Uterus (tissue), 2 donors: Measurements from ENCODE around the gene TMEM128.

ENCODE experiments used
- POLR2A ChIP-seq, 2 donors: fragments of 450-650 bp; IDR thresholded peaks; one replicate each; pipeline ENCODE4 v1.6.1; 2016; ENCODE audit warnings: antibody characterized with exemption in 2 of 2, mild to moderate bottlenecking in 1 of 2, moderate library complexity in 1 of 2
- TF ChIP-seq, protein P1 (sequence below), 4 experiments: fragments of 200-600 bp in 2 of 4; fragments of 450-650 bp in 2 of 4; sonication (generic) in 2 of 4; IDR thresholded peaks; one replicate each; pipeline ENCODE4 v1.5.1; 2016 to 2019; ENCODE audit warnings: antibody characterized with exemption in 4 of 4, mild to moderate bottlenecking in 2 of 4, moderate library complexity in 1 of 4

DNA sequence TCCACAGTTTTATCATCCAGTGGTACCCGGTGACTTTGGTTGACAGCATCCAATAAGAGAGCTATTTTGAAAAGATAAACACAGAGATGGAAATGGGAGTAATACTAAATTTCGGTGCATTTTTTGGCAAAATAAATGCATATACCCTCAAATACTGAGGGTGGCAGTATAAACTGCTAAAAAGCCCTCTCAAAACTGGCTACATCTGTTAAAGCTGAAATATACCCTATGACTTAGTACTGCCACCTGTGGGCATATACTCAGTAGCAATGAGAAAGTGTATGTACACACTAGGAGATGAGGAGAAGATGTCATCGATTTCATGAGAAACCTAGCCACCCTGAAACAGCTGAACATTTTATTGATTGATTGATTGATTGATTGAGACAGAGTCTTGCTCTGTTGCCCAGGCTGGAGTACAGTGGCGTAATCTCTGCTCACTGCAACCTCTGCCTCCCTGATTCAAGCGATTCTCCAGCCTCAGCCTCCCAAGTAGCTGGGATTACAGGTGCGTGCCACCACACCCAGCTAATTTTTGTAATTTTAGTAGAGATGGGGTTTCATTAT lies 12.2 kb upstream of the TMEM128 start:
- TF ChIP-seq, protein P1, sequence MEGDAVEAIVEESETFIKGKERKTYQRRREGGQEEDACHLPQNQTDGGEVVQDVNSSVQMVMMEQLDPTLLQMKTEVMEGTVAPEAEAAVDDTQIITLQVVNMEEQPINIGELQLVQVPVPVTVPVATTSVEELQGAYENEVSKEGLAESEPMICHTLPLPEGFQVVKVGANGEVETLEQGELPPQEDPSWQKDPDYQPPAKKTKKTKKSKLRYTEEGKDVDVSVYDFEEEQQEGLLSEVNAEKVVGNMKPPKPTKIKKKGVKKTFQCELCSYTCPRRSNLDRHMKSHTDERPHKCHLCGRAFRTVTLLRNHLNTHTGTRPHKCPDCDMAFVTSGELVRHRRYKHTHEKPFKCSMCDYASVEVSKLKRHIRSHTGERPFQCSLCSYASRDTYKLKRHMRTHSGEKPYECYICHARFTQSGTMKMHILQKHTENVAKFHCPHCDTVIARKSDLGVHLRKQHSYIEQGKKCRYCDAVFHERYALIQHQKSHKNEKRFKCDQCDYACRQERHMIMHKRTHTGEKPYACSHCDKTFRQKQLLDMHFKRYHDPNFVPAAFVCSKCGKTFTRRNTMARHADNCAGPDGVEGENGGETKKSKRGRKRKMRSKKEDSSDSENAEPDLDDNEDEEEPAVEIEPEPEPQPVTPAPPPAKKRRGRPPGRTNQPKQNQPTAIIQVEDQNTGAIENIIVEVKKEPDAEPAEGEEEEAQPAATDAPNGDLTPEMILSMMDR (IDR thresholded peaks at IDR 0.05): peak in 2 of 4 experiments; percentile 8 to 27
- no peak for TF ChIP-seq POLR2A (IDR thresholded peaks at IDR 0.05)
